ENCODE measurements around the gene AKT1.
A peak's percentile ranks its signal among the peaks of the same experiment; 100 is the strongest.

AKT1 gene

DNA sequence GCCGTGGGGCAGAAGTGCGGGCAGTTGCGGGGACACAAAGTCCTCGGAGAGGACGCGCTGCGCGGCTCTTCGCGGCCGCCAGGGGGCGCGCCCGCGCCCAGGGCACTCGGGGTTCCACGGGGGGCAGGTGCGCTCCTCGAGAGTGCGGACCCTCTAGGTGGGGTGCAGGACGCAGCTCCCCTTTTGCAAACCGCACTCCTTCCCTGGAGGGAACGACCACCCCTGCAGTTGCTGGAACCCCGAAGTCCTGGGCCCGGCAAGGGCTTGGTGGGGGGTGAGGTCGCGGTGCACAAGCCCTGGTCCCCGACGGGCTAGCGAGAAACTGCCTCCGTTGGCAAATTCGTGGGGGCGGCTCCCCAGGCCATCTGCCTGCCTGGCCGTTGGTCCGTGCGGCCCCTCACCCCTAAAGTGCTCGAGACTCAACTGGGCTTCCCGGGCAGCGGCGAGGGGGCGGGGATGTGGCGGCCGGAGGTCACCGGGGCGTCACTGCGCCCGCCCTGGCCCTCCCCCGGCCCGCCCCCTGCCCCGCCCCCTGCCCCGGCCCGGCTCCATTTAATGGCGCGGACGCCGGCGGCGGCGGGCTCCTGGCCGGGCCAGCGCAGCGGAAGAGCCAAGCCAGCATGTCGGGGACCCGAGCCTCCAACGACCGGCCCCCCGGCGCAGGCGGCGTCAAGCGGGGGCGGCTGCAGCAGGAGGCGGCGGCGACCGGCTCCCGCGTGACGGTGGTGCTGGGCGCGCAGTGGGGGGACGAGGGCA is 71.7 kb downstream of the AKT1 start, which contains the start of gene ADSS1:
TSS of gene ADSS1 (plus strand) at position 579 of the 756 bp plus-strand sequence. CDS start at position 621, 42 bp downstream.
- peak in 10 of 14 donors; percentile 24 to 76 (median 60) for DNase-seq

DNA sequence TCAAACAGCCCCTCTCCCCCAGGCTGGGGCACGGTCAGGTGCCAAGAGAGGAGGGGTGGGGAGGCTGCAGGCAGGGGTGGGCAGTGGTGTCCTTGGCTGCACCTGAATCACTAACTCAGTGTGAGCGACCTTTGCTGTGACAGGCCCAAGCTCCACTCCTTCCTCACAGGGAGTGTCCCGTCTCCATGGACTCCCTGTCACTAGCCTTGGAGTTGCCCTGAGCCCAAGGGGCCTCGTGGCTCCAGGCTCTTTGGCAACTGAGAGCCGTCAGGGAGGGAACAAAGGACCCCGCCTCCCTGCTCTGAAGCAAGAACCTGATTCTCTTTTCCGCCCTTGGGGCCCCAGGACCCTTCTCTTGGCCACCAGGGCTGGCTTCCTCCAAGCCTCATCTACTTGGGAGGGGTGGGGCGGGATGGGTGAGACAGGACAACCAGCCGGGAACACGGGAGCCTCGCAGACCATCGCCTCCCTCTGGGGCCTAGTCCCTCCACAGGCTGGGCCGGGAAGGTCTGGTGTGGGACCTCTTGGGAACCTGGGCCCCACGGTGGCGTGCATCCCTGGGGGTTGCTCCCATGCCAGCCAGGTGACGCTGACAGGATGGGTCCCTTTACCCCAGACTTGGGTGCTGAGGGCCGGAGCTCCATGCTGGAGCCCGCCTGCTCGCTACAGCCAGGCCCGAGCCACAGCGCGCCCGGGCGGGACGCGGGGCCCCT is 72.5 kb downstream of the AKT1 start:
- DNase-seq, result no peak

DNA sequence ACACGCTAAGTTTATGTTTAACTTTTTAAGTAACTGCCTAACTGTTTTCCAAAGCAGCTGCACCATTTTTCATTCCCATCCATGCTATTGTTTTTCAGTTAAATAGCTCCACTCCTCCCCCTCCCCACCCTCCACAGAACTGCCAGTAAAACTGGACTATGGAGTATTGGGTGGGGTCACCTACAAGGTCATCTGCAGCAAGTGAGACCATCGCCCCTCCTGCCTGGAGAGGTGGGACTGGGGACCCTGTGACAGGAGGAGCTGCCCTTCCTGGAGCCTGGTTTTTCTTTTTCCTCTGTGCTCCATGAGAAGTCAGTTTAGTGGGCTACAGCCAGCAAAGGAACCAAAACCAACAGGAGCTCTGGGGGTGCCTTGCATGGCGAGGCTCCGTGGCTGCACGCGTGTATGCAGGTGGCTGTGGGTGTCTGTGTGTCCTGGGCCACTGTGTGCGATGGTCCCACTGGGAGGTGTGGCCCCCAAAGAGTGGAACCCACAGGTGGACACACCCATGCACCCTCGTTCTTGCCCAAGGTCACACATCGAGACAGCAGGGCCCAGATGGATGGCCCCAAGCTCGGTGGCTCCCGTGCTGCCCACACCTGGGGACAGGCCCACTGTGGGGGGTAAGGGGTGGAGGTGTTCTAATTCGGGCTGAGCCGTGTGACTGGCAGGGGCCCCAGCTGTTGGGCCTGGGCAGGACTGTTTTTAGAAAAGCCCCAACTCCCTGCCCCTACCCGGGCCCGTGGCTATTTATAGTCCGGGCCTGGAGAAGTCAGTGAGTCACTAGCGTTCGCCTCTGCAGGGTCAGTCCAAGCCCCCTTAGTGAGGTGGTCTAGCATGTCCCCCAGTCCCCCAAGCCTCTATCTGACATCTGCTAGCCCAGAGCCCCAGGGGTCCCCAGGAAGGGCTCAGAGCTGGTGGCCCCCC is 73.8 kb downstream of the AKT1 start:
- DNase-seq, result no peak

Data from C1 segment of cervical spinal cord (tissue), 14 donors.